Neutrophil (primary cell): ENCODE measurements around the gene LMF1.

Experiments used
- H3K27ac ChIP-seq: fragments of 200-600 bp; sonication (generic); 2 replicates; pipeline ENCODE4 v1.5.1; 2016; ENCODE audit warnings: mild to moderate bottlenecking, moderate library complexity
- H3K27me3 ChIP-seq: fragments of 200-600 bp; sonication (generic); 2 replicates; pipeline ENCODE4 v1.6.0; 2016; ENCODE audit warnings: mild to moderate bottlenecking
- H3K36me3 ChIP-seq: fragments of 200-600 bp; sonication (generic); 2 replicates; pipeline ENCODE4 v1.5.1; 2017
- H3K4me1 ChIP-seq, 2 experiments: fragments of 200-600 bp in 1 of 2; sonication (generic) in 1 of 2; 1 replicate in 1 of 2; 2 replicates in 1 of 2; pipeline versions ENCODE4 v1.5.1 to v1.6.1; 2013 to 2016; ENCODE audit warnings: low read depth in 1 of 2, low read length in 1 of 2, mild to moderate bottlenecking in 1 of 2, moderate library complexity in 1 of 2; ENCODE audit not compliant: control insufficient read depth in 1 of 2, insufficient read depth in 1 of 2
- H3K4me3 ChIP-seq, 2 experiments: fragments of 200-600 bp in 1 of 2; sonication (generic) in 1 of 2; 1 replicate in 1 of 2; 2 replicates in 1 of 2; pipeline ENCODE4 v1.5.1; 2013 to 2016; ENCODE audit warnings: low read depth in 1 of 2, low read length in 1 of 2, mild to moderate bottlenecking in 1 of 2, moderate library complexity in 1 of 2
- H3K9me3 ChIP-seq: fragments of 200-600 bp; sonication (generic); 2 replicates; pipeline ENCODE4 v1.5.1; 2016
- TF ChIP-seq, protein P1 (sequence below): fragments of 200-600 bp; sonication (generic); IDR thresholded peaks from 2 replicates; pipeline ENCODE4 v1.5.1; 2016; ENCODE audit warnings: antibody characterized with exemption

The LMF1 gene

GRCh38 chr16:832652-833336 is 138.0 kb downstream of the LMF1 start:
- no peaks in the 10 kb centered on the region for H3K4me1 ChIP-seq
- H3K36me3 ChIP-seq = no peaks in the 10 kb centered on the region
- peaks cover 7% of the 10 kb centered on the region for H3K9me3 ChIP-seq
- H3K4me3 ChIP-seq = no peak overlapping the region
- H3K27ac ChIP-seq = no peak overlapping the region
- peaks cover 27% of the 10 kb centered on the region for H3K27me3 ChIP-seq
- TF ChIP-seq, protein P1, sequence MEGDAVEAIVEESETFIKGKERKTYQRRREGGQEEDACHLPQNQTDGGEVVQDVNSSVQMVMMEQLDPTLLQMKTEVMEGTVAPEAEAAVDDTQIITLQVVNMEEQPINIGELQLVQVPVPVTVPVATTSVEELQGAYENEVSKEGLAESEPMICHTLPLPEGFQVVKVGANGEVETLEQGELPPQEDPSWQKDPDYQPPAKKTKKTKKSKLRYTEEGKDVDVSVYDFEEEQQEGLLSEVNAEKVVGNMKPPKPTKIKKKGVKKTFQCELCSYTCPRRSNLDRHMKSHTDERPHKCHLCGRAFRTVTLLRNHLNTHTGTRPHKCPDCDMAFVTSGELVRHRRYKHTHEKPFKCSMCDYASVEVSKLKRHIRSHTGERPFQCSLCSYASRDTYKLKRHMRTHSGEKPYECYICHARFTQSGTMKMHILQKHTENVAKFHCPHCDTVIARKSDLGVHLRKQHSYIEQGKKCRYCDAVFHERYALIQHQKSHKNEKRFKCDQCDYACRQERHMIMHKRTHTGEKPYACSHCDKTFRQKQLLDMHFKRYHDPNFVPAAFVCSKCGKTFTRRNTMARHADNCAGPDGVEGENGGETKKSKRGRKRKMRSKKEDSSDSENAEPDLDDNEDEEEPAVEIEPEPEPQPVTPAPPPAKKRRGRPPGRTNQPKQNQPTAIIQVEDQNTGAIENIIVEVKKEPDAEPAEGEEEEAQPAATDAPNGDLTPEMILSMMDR = no peak

DNA sequence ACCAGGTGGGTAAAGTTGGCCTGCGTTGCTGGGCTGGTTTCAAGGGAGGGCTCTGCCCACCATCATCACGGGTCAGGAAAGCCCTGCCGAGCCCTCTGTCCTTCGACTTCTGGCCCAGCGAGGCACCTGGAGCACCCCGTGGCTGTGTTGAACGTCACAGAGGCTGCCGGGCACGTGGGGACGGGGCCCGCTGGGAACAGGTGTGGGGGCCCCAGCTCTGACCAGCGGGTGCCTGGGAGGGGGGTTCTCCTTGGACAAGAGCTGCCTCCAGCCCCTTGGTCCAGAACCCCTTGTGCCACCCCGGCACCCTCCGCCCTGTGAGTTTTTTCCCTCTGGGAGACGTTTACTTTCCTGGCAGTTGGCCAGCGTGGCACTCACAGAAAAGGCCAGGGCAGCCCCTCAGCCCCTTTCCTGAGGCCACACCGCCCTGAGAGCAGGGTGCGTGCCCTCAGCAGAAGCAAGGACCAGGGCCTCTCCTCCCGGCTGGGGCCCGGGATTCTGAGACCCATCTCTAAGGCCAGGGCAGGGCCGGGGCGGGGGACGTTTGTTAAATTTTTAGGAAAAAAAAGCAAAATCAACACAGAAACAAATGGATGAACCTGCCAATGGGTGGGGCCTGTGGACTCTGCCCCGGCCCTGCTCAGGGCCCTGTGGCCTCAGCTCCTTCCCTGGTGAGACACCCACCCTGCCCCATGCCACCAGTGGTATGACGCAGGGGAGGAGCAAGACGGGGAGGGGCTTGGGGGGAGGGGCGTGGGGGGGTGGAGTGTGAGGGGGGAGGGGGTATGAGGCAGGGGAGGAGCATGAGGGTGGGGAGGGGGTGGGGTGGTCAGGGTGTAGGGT is 139.0 kb downstream of the LMF1 start:
- Histone ChIP-seq H3K9me3 (peaks cover 7% of the 10 kb centered on the region), H3K4me1 (no peaks in the 10 kb centered on the region), H3K27ac (no peak overlapping the region), H3K27me3 (peaks cover 27% of the 10 kb centered on the region), H3K36me3 (no peaks in the 10 kb centered on the region), H3K4me3 (no peak overlapping the region)
- TF ChIP-seq, protein P1 = no peak

- H3K27me3 ChIP-seq = peaks cover 27% of the 10 kb centered on the region
- H3K4me1 ChIP-seq = no peaks in the 10 kb centered on the region
- H3K9me3 ChIP-seq = peaks cover 5% of the 10 kb centered on the region
- H3K27ac ChIP-seq = no peak overlapping the region
- no peaks in the 10 kb centered on the region for H3K36me3 ChIP-seq
- no peak overlapping the region for H3K4me3 ChIP-seq
- TF ChIP-seq, protein P1 = no peak
These were observed 139.8 kb downstream of the LMF1 start for GRCh38 chr16:830871-831570.

DNA sequence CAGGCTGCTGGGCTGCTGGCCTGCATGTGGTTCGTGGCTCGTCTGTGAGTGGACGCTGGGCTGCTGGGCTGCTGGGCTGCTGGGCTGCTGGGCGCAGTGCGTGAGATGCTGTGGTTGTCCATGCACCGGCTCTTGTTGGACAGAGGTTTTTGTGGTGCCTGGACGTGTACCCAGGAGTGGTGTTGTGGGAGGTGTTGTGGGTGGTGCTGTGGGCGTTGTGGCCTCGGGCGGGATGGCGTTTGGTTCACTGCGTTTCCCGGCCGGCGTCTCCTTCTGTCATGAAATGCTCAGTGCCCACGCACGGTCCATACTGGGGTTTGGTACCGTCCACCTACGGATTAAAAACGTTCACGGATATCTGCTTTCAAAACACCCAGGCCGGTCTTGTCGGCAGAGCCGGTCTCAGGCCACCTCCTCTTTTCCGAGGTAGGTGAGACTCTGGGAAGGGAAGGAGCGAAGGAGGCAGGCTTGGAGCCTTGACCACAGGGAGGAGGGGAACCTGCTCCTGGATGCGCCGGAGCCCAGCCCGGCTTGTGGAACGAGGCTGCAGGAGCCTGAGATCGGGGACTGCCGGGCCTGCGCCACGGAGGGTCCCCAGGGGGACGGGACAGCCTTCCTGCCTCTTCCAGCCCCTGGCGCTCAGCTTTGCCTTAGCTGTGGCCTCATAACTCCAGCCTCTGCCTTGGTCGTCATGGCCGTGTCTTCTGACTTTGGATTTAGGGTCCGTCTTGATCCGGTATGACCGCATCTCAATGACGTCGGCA is 140.5 kb downstream of the LMF1 start:
- H3K4me1 ChIP-seq = no peaks in the 10 kb centered on the region
- H3K4me3 ChIP-seq = no peak overlapping the region
- no peaks in the 10 kb centered on the region for H3K9me3 ChIP-seq
- no peak overlapping the region for H3K27ac ChIP-seq
- no peaks in the 10 kb centered on the region for H3K36me3 ChIP-seq
- H3K27me3 ChIP-seq = peaks cover 30% of the 10 kb centered on the region
- TF ChIP-seq, protein P1 = no peak

- no peak overlapping the region for H3K27ac ChIP-seq
- H3K9me3 ChIP-seq = no peaks in the 10 kb centered on the region
- H3K4me3 ChIP-seq = no peak overlapping the region
- H3K4me1 ChIP-seq = no peaks in the 10 kb centered on the region
- TF ChIP-seq, protein P1 = no peak
- no peaks in the 10 kb centered on the region for H3K36me3 ChIP-seq
- H3K27me3 ChIP-seq = peaks cover 34% of the 10 kb centered on the region
These were observed 141.9 kb downstream of the LMF1 start for GRCh38 chr16:828891-829290.
